GM12875 (cell line): ENCODE results near the gene ADCY1.

Source experiments
- H3K4me3 ChIP-seq: one replicate; pipeline ENCODE4 v1.5.1; 2011; ENCODE audit warnings: low read depth, low read length, control low read depth
- CTCF ChIP-seq: IDR thresholded peaks from 2 replicates; pipeline ENCODE4 v1.5.1; 2011; ENCODE audit warnings: low read depth, mild to moderate bottlenecking, control low read depth, inconsistent platforms, low read length, moderate library complexity, borderline replicate concordance; ENCODE audit not compliant: insufficient read depth

Gene ADCY1

DNA sequence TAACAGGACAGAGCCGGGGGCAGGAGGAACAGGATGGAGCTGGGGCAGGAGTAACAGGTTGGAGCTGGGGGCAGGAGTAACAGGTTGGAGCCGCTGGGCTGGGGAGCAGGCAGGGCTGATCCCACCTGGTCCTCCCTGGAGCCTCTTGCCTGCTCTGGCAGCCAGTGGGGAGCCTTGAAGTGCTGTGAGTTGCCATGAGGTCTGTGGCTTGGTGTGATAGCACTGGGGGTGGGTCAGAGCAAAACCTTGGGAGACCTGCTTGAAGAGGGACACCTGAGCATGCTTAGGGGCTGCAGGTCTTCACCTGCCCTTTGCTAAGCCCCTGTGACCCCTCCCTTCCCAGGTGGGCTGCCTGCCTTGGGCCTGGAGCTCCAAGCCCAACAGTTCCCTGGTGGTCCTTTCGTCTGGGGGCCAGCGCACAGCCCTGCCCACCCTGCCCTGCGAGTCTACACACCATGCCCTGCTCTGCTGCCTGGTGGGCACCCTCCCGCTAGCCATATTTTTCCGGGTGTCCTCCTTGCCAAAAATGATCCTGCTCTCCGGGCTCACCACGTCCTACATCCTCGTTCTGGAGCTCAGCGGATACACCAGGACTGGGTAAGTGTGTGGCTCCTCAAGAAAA is 111.6 kb downstream of the ADCY1 start:
- no peak overlapping the region for H3K4me3 ChIP-seq
- no peak for TF ChIP-seq CTCF

GRCh38 chr7:45686441-45687184 is 112.4 kb downstream of the ADCY1 start:
- H3K4me3 ChIP-seq: no peak overlapping the region
- TF ChIP-seq CTCF: no peak

GRCh38 chr7:45687185-45687560 is 113.0 kb downstream of the ADCY1 start:
- no peak for TF ChIP-seq CTCF
- no peak overlapping the region for H3K4me3 ChIP-seq

- TF ChIP-seq CTCF: no peak
- no peak overlapping the region for H3K4me3 ChIP-seq
These were observed 113.6 kb downstream of the ADCY1 start for GRCh38 chr7:45687721-45688120.

GRCh38 chr7:45688382-45688781 is 114.2 kb downstream of the ADCY1 start:
- no peak for TF ChIP-seq CTCF
- no peak overlapping the region for H3K4me3 ChIP-seq

GRCh38 chr7:45689011-45689796 is 115.0 kb downstream of the ADCY1 start:
- no peak overlapping the region for H3K4me3 ChIP-seq
- TF ChIP-seq CTCF: no peak
